H1 (cell line): ENCODE results near the gene PRR4. TPM values are rescaled to one million over a fixed set of nuclear protein-coding genes. Genes with fewer than 3 reads are reported as not detected.

Experiments used
- CTCF ChIA-PET: fragments of 300-600 bp; sonication (Branson Sonifier 250); formaldehyde crosslinking; loops from one replicate; lab custom pipeline; 2021; ENCODE audit not compliant: partially characterized antibody; lab: Charles Lee
- POLR2A ChIA-PET: fragments of 300-600 bp; sonication (Branson Sonifier 250); formaldehyde crosslinking; loops from one replicate; lab custom pipeline; 2021; ENCODE audit warnings: inconsistent platforms; ENCODE audit not compliant: partially characterized antibody; lab: Charles Lee
- DNase-seq, 2 experiments: peaks; one replicate each; pipeline versions ENCODE4 v3.0.0 to v3.0.0-alpha.2; 2010 to 2022; ENCODE audit warnings: low spot score in 2 of 2, low read depth in 1 of 2, mixed read lengths in 1 of 2
- FAIRE-seq: peaks from 2 replicates; lab custom pipeline; 2011; peaks lifted over from hg19 to GRCh38; lab: Jason Lieb, UNC
- H2AFZ ChIP-seq: 2 replicates; pipeline ENCODE4 v1.8.1; 2012; ENCODE audit warnings: low read length, inconsistent platforms
- H2AK5ac ChIP-seq: 2 replicates; pipeline ENCODE4 v1.6.1; 2013; ENCODE audit warnings: low read depth, low read length
- H2BK120ac ChIP-seq: replicated peaks from 2 replicates; pipeline ENCODE3; 2013; ENCODE audit warnings: low read depth, low read length, inconsistent platforms
- H2BK12ac ChIP-seq: 2 replicates; pipeline ENCODE4 v1.6.1; 2013; ENCODE audit warnings: low read depth, low read length
- H2BK15ac ChIP-seq: 2 replicates; pipeline ENCODE4 v1.6.1; 2013; ENCODE audit warnings: low read length
- H2BK20ac ChIP-seq: 2 replicates; pipeline ENCODE4 v1.6.1; 2013; ENCODE audit warnings: low read length
- H2BK5ac ChIP-seq: 2 replicates; pipeline ENCODE4 v1.6.1; 2013; ENCODE audit warnings: low read depth, low read length
- H3K14ac ChIP-seq: 2 replicates; pipeline ENCODE4 v1.6.1; 2013; ENCODE audit warnings: inconsistent platforms; ENCODE audit not compliant: insufficient read length
- H3K18ac ChIP-seq: 2 replicates; pipeline ENCODE4 v1.6.1; 2013; ENCODE audit warnings: low read length; ENCODE audit errors: extremely low read depth
- H3K23ac ChIP-seq: 2 replicates; pipeline ENCODE4 v1.6.1; 2013; ENCODE audit warnings: inconsistent platforms; ENCODE audit not compliant: insufficient read length
- H3K23me2 ChIP-seq: 2 replicates; pipeline ENCODE4 v1.6.1; 2013; ENCODE audit warnings: low read depth, low read length
- H3K27ac ChIP-seq: 2 replicates; pipeline ENCODE4 v1.6.1; 2011; ENCODE audit warnings: low read depth, low read length, inconsistent platforms
- H3K27me3 ChIP-seq, 4 experiments: replicated peaks in 1 of 4; 1 replicate in 1 of 4; 2 replicates in 3 of 4; pipeline versions ENCODE4 v1.6.1 to v1.8.1; 2011 to 2013; ENCODE audit warnings: low read length in 3 of 4, mild to moderate bottlenecking in 3 of 4, inconsistent platforms in 2 of 4, mixed read lengths in 2 of 4, moderate library complexity in 1 of 4; ENCODE audit not compliant: control insufficient read depth in 3 of 4, insufficient read depth in 3 of 4; ENCODE audit errors: extremely low read depth in 1 of 4
- H3K36me3 ChIP-seq, 4 experiments: 2 replicates each; pipeline versions ENCODE4 v1.6.1 to v1.8.1; 2011 to 2013; ENCODE audit warnings: mild to moderate bottlenecking in 4 of 4, low read length in 3 of 4, moderate library complexity in 2 of 4, control low read depth in 1 of 4, inconsistent platforms in 1 of 4; ENCODE audit not compliant: insufficient read depth in 4 of 4, control insufficient read depth in 2 of 4
- H3K4ac ChIP-seq: replicated peaks from 2 replicates; pipeline ENCODE3; 2013; ENCODE audit warnings: low read length, low read depth, mixed read lengths, inconsistent platforms; ENCODE audit not compliant: insufficient read length
- H3K4me1 ChIP-seq, 4 experiments: replicated peaks in 1 of 4; 1 replicate in 1 of 4; 2 replicates in 3 of 4; pipeline versions ENCODE4 v1.6.1 to v1.8.1; 2011 to 2013; ENCODE audit warnings: low read length in 3 of 4, inconsistent platforms in 2 of 4, mixed read lengths in 1 of 4; ENCODE audit not compliant: insufficient read depth in 4 of 4, control insufficient read depth in 3 of 4
- H3K4me2 ChIP-seq, 2 experiments: 2 replicates each; pipeline versions ENCODE4 v1.6.1 to v1.8.1; 2011 to 2013; ENCODE audit warnings: low read depth in 2 of 2, low read length in 2 of 2, control low read depth in 1 of 2, inconsistent platforms in 1 of 2, mild to moderate bottlenecking in 1 of 2; ENCODE audit not compliant: insufficient read depth in 1 of 2
- H3K4me3 ChIP-seq, 4 experiments: fragments of 200-600, 300-600 bp in 1 of 4; sonication (generic), shearing (Covaris generic), sonication (Bioruptor Twin) in 1 of 4; 2 replicates each; pipeline versions ENCODE4 v1.5.1 to v1.8.1; 2011 to 2016; ENCODE audit warnings: low read length in 4 of 4, low read depth in 3 of 4, control low read depth in 2 of 4, inconsistent platforms in 2 of 4, mild to moderate bottlenecking in 2 of 4, mixed read lengths in 1 of 4, moderate library complexity in 1 of 4; ENCODE audit not compliant: insufficient read depth in 2 of 4; ENCODE audit errors: extremely low read depth in 1 of 4
- H3K56ac ChIP-seq: replicated peaks from 2 replicates; pipeline ENCODE3; 2013; ENCODE audit warnings: low read depth, mild to moderate bottlenecking, mixed read lengths, low read length, inconsistent platforms; ENCODE audit not compliant: insufficient read length
- H3K79me1 ChIP-seq: 2 replicates; pipeline ENCODE4 v1.6.1; 2013; ENCODE audit warnings: low read depth, low read length, control low read depth
- H3K79me2 ChIP-seq, 2 experiments: 2 replicates each; pipeline versions ENCODE4 v1.6.1 to v1.8.1; 2012 to 2013; ENCODE audit warnings: low read length in 2 of 2, mild to moderate bottlenecking in 2 of 2, inconsistent platforms in 1 of 2; ENCODE audit not compliant: insufficient read depth in 2 of 2, control insufficient read depth in 1 of 2
- H3K9ac ChIP-seq, 4 experiments: replicated peaks in 1 of 4; 1 replicate in 1 of 4; 2 replicates in 3 of 4; pipeline versions ENCODE4 v1.6.1 to v1.8.1; 2011 to 2013; ENCODE audit warnings: low read depth in 3 of 4, low read length in 3 of 4, control low read depth in 2 of 4, mild to moderate bottlenecking in 2 of 4, moderate library complexity in 2 of 4, inconsistent platforms in 1 of 4; ENCODE audit errors: extremely low read depth in 1 of 4
- H3K9me3 ChIP-seq, 2 experiments: 2 replicates each; pipeline versions ENCODE4 v1.6.1 to v1.8.1; 2012 to 2013; ENCODE audit warnings: mild to moderate bottlenecking in 2 of 2, moderate library complexity in 2 of 2, control low read depth in 1 of 2, inconsistent platforms in 1 of 2, low read depth in 1 of 2, low read length in 1 of 2, mixed read lengths in 1 of 2; ENCODE audit not compliant: insufficient read depth in 2 of 2
- H4K20me1 ChIP-seq, 2 experiments: replicated peaks in 1 of 2; 2 replicates each; pipeline versions ENCODE3 to v1.8.1; 2011 to 2013; ENCODE audit warnings: inconsistent platforms in 2 of 2, low read length in 2 of 2, mild to moderate bottlenecking in 1 of 2; ENCODE audit not compliant: insufficient read depth in 2 of 2, control insufficient read depth in 1 of 2
- H4K5ac ChIP-seq: 2 replicates; pipeline ENCODE4 v1.6.1; 2013; ENCODE audit warnings: low read length, low read depth, mixed read lengths, inconsistent platforms; ENCODE audit not compliant: insufficient read length
- H4K8ac ChIP-seq: 2 replicates; pipeline ENCODE4 v1.8.0; 2013; ENCODE audit warnings: mild to moderate bottlenecking, moderate library complexity, low read length, inconsistent platforms; ENCODE audit not compliant: insufficient read depth; ENCODE audit errors: extremely low read depth
- H4K91ac ChIP-seq: replicated peaks from 2 replicates; pipeline ENCODE3; 2013; ENCODE audit warnings: low read length, mixed read lengths, inconsistent platforms; ENCODE audit not compliant: insufficient read length
- ATF3 ChIP-seq: IDR thresholded peaks from 2 replicates; pipeline ENCODE4 v1.6.1; 2011; ENCODE audit warnings: low read depth, mild to moderate bottlenecking, low read length; ENCODE audit not compliant: insufficient read depth
- CBX5 ChIP-seq: fragments of 300-800, 300-1000 bp; sonication (generic); IDR thresholded peaks from 2 replicates; pipeline ENCODE4 v1.7.1; 2016; ENCODE audit warnings: antibody characterized with exemption, low read length, low read depth
- E2F6 ChIP-seq: IDR thresholded peaks from 2 replicates; pipeline ENCODE4 v1.6.1; 2012; ENCODE audit warnings: inconsistent platforms
- FOSL1 ChIP-seq: IDR thresholded peaks from 2 replicates; pipeline ENCODE4 v1.6.1; 2011; ENCODE audit warnings: mild to moderate bottlenecking, low read depth, low read length, moderate library complexity; ENCODE audit not compliant: insufficient read depth
- GTF2F1 ChIP-seq: IDR thresholded peaks from 2 replicates; pipeline ENCODE4 v1.6.1; 2012; ENCODE audit warnings: low read depth, low read length, improper control_type of control experiment, borderline replicate concordance
- JUN ChIP-seq: IDR thresholded peaks from 2 replicates; pipeline ENCODE4 v1.6.1; 2011; ENCODE audit warnings: low read depth, mild to moderate bottlenecking, improper control_type of control experiment, low read length
- MAX ChIP-seq: IDR thresholded peaks from 2 replicates; pipeline ENCODE4 v1.6.1; 2012; ENCODE audit warnings: inconsistent platforms
- RFX5 ChIP-seq: IDR thresholded peaks from 2 replicates; pipeline ENCODE4 v1.6.1; 2011; ENCODE audit warnings: low read depth, low read length, improper control_type of control experiment, borderline replicate concordance
- SAP30 ChIP-seq: fragments of 300-600 bp; sonication (generic); IDR thresholded peaks from 2 replicates; pipeline ENCODE4 v1.7.1; 2012; ENCODE audit warnings: low read length, moderate library complexity, mild to moderate bottlenecking, inconsistent platforms; ENCODE audit not compliant: insufficient read depth, insufficient replicate concordance
- SP2 ChIP-seq: IDR thresholded peaks from 2 replicates; pipeline ENCODE4 v1.6.1; 2012; ENCODE audit warnings: mild to moderate bottlenecking, low read length, inconsistent platforms
- WGBS, 2 experiments: shearing (Covaris generic) in 1 of 2; methylation state at CpG; one replicate each; pipeline versions ENCODE4 v1.1.6 to v1.1.7; 2013 to 2015; ENCODE audit warnings: low lambda C conversion rate in 2 of 2, mixed read lengths in 2 of 2, inconsistent platforms in 1 of 2, low coverage in 1 of 2, missing lambda C conversion rate in 1 of 2; ENCODE audit not compliant: insufficient replicate concordance in 2 of 2, insufficient coverage in 1 of 2, insufficient read length in 1 of 2; ENCODE audit errors: extremely low coverage in 1 of 2, missing lambda C conversion rate in 1 of 2; 5-methylcytosine and 5-hydroxymethylcytosine counted together
- polyA plus RNA-seq, 7 experiments: library from polyadenylated mRNA; depleted of rRNA in 3 of 7; stranded (reverse) in 5 of 7; unstranded in 2 of 7; fragments of >200 nt in 5 of 7; fragments of 200-250 nt in 2 of 7; gene quantifications; 1 replicate in 5 of 7; 2 replicates in 1 of 7; 4 replicates in 1 of 7; pipeline versions ENCODE4 v1.2.1 to v1.2.3, GENCODE V29; 2011 to 2013; ENCODE audit warnings: missing spikeins in 2 of 7, mixed read lengths in 2 of 7
- total RNA-seq: library from RNA; stranded (reverse); fragmentation: NEBNext Ultra II Directional; extraction: Animal tissue kit (Norgen Biotek cat#: 25700); gene quantifications from 2 replicates; pipeline ENCODE4 v1.2.1, GENCODE V29; 2021

PRR4 gene
- total and polyA plus RNA-seq, 2 of the 8 experiments (the other 6 are each of a cell fraction or from before 2014, with no cell fraction given), result 11.2 TPM; not detected in 1

GRCh38 chr12:10807186-10807585 is 42.1 kb downstream of the PRR4 start, which contains the start of gene TAS2R8:
Gene TAS2R8, minus strand, starts transcription at chr12:10807286. Its CDS starts 306 bp downstream, at chr12:10806980.
- Histone ChIP-seq H2AK5ac (no peak within 1 kb of the TSS), H3K23ac (no peak within 1 kb of the TSS), H4K5ac (no peak within 1 kb of the TSS), H3K79me1 (no peaks in the 10 kb centered on the region), H3K9me3 (no peaks in the 10 kb centered on the region), H4K8ac (no peak within 1 kb of the TSS), H4K20me1 (no peaks in the 10 kb centered on the region), H2BK5ac (no peak within 1 kb of the TSS), H3K27ac (no peak within 1 kb of the TSS), H3K23me2 (no peaks in the 10 kb centered on the region), H3K4ac (no peak within 1 kb of the TSS), H2BK15ac (no peak within 1 kb of the TSS), H3K4me3 (no peak within 1 kb of the TSS), H3K14ac (no peak within 1 kb of the TSS), H3K27me3 (peaks cover 0 to 1% (median 0%) of the 10 kb centered on the region in 4 experiments; a peak in 1 of 7 replicates), H3K36me3 (no peaks in the 10 kb centered on the region), H3K79me2 (no peaks in the 10 kb centered on the region), H3K18ac (no peak within 1 kb of the TSS), H4K91ac (no peak within 1 kb of the TSS), H2BK120ac (no peak within 1 kb of the TSS), H3K4me1 (peaks cover 0 to 6% (median 3%) of the 10 kb centered on the region in 4 experiments; a peak in 4 of 7 replicates), H3K9ac (no peak within 1 kb of the TSS), H3K56ac (no peak within 1 kb of the TSS), H2BK20ac (no peak within 1 kb of the TSS), H3K4me2 (no peak within 1 kb of the TSS), H2BK12ac (no peak within 1 kb of the TSS), H2AFZ (no peak within 1 kb of the TSS)
- 86% methylated on average over 1 of the region's 1 CpG; no CpG with 5 or more reads in 1 of the 2 experiments for WGBS, 2 experiments
- DNase-seq, result no peak
- POLR2A ChIA-PET, result no interaction called here
- no peak for FAIRE-seq
- CTCF ChIA-PET, result no interaction called here
- TF ChIP-seq SAP30 (no peak), CBX5 (no peak), ATF3 (no peak), MAX (no peak), GTF2F1 (no peak), RFX5 (no peak), FOSL1 (no peak), E2F6 (no peak), SP2 (no peak), JUN (no peak)
